OCI-LY7 (cell line): ENCODE results near the gene RNF20.

Experiments used
- EZH2phosphoT487 ChIP-seq: fragments of 200-600 bp; sonication (generic); IDR thresholded peaks from 2 replicates; pipeline ENCODE4 v1.6.1; 2018; ENCODE audit warnings: low read depth, borderline replicate concordance, mild to moderate bottlenecking, mixed run types, antibody characterized with exemption, low read length, moderate library complexity, mixed read lengths
- TF ChIP-seq, protein P1 (sequence below): fragments of 200-600 bp; sonication (generic); conservative IDR thresholded peaks from 2 replicates; pipeline ENCODE4 v1.5.1; 2014; ENCODE audit warnings: mild to moderate bottlenecking, antibody characterized with exemption, low read length, moderate library complexity, mixed read lengths

DNA sequence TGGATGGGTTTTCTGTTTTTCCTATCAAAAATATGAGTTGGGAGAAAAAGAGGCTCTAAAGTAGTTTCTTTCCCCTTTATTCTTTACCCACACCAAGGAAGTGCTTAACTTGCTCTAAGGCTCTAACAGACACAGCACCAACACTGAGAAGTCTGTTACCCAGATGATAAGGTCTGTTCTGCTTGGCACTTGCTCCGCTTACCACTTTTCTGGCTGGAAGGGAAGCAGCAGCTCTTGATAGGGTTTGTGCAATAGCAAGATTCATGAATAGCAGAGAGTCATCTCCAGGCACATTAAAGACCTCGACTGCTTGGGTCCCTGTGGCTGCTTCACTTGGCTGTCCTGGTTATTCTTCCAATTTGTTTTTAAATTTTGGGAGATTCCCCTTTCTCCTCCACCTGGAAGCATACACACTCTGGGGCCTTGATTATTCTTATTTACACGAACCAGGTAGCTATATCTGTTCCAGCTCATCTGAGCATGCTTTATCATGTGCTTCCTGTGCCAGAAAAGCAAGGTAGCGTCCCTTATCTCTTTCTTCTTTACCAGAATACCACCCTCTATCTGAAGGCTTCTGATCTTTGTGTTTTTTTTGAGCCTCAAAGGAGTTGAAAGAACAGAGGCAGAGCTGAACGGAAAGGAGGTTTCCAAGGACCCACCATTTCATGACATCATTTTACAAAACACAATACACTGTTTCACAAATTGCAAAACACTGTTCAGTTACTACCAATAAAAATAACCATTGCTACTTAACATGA lies 36.3 kb downstream of the RNF20 start:
- TF ChIP-seq, protein P1, sequence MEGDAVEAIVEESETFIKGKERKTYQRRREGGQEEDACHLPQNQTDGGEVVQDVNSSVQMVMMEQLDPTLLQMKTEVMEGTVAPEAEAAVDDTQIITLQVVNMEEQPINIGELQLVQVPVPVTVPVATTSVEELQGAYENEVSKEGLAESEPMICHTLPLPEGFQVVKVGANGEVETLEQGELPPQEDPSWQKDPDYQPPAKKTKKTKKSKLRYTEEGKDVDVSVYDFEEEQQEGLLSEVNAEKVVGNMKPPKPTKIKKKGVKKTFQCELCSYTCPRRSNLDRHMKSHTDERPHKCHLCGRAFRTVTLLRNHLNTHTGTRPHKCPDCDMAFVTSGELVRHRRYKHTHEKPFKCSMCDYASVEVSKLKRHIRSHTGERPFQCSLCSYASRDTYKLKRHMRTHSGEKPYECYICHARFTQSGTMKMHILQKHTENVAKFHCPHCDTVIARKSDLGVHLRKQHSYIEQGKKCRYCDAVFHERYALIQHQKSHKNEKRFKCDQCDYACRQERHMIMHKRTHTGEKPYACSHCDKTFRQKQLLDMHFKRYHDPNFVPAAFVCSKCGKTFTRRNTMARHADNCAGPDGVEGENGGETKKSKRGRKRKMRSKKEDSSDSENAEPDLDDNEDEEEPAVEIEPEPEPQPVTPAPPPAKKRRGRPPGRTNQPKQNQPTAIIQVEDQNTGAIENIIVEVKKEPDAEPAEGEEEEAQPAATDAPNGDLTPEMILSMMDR: no peak
- TF ChIP-seq EZH2phosphoT487: no peak
